ENCODE data around the gene SESTD1.

Gene SESTD1

GRCh38 chr2:179180242-179180641, 84.4 kb downstream of the SESTD1 start:
- TF ChIP-seq CTCF (IDR thresholded peaks at IDR 0.05; ENCODE audit: borderline replicate concordance, control extremely low read depth, extremely low read depth, insufficient read depth, missing control alignments), result no peak
- in situ Hi-C loops (cut with MboI; ENCODE audit: low sequenced_read_pairs, unreplicated experiment), result no loop called here
- no peak for DNase-seq (ENCODE audit: low spot score)

- TF ChIP-seq CTCF (IDR thresholded peaks at IDR 0.05; ENCODE audit: borderline replicate concordance, control extremely low read depth, extremely low read depth, insufficient read depth, missing control alignments), result no peak
- DNase-seq (ENCODE audit: low spot score), result no peak
- in situ Hi-C loops (cut with MboI; ENCODE audit: low sequenced_read_pairs, unreplicated experiment), result no loop called here
Observed at GRCh38 chr2:179179719-179180118, 84.9 kb downstream of the SESTD1 start.

GRCh38 chr2:179177694-179178093, 86.9 kb downstream of the SESTD1 start:
- DNase-seq (ENCODE audit: low spot score), result no peak
- in situ Hi-C loops (cut with MboI; ENCODE audit: low sequenced_read_pairs, unreplicated experiment), result no loop called here

GRCh38 chr2:179174240-179174639, 90.4 kb downstream of the SESTD1 start:
- TF ChIP-seq CTCF (IDR thresholded peaks at IDR 0.05; ENCODE audit: borderline replicate concordance, control extremely low read depth, extremely low read depth, insufficient read depth, missing control alignments), result no peak
- no peak for DNase-seq (ENCODE audit: low spot score)
- in situ Hi-C loops (cut with MboI; ENCODE audit: low sequenced_read_pairs, unreplicated experiment), result no loop called here

More at GRCh38 chr2:179177694-179178093, 86.9 kb downstream of the SESTD1 start:
- no peak for TF ChIP-seq CTCF (IDR thresholded peaks at IDR 0.05; ENCODE audit: borderline replicate concordance, control extremely low read depth, extremely low read depth, insufficient read depth, missing control alignments)

GRCh38 chr2:179172894-179173293, 91.7 kb downstream of the SESTD1 start:
- in situ Hi-C loops (cut with MboI; ENCODE audit: low sequenced_read_pairs, unreplicated experiment), result no loop called here
- no peak for TF ChIP-seq CTCF (IDR thresholded peaks at IDR 0.05; ENCODE audit: borderline replicate concordance, control extremely low read depth, extremely low read depth, insufficient read depth, missing control alignments)
- DNase-seq (ENCODE audit: low spot score), result no peak

GRCh38 chr2:179171371-179171770, 93.3 kb downstream of the SESTD1 start:
- in situ Hi-C loops (cut with MboI; ENCODE audit: low sequenced_read_pairs, unreplicated experiment), result no loop called here
- DNase-seq (ENCODE audit: low spot score), result no peak
- TF ChIP-seq CTCF (IDR thresholded peaks at IDR 0.05; ENCODE audit: borderline replicate concordance, control extremely low read depth, extremely low read depth, insufficient read depth, missing control alignments), result no peak

GRCh38 chr2:179170901-179171300, 93.7 kb downstream of the SESTD1 start:
- no peak for TF ChIP-seq CTCF (IDR thresholded peaks at IDR 0.05; ENCODE audit: borderline replicate concordance, control extremely low read depth, extremely low read depth, insufficient read depth, missing control alignments)
- in situ Hi-C loops (cut with MboI; ENCODE audit: low sequenced_read_pairs, unreplicated experiment), result no loop called here
- DNase-seq (ENCODE audit: low spot score), result no peak
